MV-4-11 (cell line): ENCODE results near the gene OCSTAMP.
A peak's percentile ranks its signal among the peaks of the same experiment; 100 is the strongest.

Experiments used
- DNase-seq: peaks from one replicate; lab custom pipeline; 2025; lab: John Stamatoyannopoulos, UW

Gene OCSTAMP

DNA sequence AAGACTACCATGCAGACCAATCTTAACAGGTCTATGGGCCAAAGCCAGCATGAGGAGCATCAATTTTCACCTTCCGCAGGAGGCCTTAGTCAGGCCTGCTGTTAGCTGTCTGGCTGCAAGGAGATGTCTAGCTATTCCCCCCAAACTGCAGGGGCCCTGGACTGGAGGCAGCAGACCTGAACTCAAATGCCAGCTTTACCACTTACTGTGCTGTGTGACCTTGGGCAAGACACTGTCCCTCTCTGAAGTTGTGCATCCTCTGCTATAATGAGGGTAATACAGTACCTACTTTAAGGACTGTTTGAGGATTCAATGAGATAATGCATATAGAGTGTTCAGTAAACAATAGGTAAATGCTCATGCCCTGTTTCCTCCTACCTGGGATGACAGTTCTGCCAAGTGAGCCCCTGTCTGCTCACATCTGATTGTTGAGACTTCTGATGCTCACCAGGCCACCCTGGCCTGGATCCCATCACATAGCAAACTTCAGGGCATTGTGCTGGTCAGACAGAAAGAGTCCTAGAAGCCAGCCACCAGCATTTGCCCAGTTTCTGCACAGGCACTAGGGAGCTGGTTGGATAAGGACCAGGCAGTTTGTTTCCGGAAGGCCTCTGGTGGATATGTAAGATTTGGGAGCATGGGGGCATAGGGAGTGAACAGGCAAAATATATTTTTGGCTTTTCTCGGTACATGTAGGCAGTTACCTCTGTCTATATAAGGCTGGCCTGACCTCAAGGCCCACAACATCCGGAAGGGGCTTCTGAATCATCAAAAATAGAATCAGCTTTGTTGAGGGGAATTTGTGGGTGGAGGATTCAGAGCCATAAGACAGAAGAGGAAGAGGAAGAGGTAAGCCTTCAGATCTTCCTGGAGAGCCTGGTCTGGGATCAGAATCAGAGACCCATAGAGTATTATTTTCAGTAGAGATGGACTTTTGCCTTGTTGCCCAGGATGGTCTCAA is 2.3 kb upstream of the OCSTAMP start:
- peak; percentile 99 for DNase-seq

DNA sequence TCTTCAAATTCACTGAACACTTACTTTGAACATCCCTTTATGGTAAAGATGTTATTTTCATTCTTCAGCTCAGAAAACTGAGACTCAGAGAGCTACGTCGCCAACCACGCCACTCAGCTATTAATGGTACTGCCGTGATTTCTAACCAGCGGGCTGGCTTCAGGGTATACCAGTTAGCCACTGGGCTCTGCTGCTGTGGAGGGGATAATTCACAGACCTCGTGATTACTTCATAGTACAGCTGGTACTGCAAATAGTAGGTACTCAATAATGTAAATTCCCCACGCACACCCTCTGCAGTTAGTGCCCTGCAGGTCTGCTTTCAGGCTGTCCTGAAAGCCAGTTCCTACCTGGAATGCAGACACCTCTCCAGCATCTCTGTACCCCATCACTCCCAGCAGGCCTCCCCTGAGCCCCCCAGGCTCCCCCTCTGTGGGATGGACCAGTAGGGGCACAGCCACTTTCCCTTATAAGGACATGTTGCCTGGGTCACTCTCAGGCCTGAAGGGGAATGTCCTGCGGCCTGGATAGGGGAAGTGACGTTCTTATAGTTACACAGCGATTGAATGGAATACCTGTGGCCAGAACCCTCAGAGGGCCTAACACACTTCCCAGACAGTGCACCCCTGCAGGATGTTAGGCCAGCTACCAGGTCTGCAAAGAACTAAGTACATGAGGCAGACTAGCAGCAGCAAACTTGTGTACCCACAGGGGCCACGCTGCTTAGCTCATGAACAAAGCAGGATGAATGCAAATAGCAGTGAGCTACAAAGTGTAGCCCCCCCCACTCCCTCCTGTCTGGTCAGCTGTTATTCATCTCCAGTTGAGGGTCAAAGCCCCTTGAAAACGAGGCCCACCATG is 1.3 kb upstream of the OCSTAMP start:
- DNase-seq, result peak; percentile 63

DNA sequence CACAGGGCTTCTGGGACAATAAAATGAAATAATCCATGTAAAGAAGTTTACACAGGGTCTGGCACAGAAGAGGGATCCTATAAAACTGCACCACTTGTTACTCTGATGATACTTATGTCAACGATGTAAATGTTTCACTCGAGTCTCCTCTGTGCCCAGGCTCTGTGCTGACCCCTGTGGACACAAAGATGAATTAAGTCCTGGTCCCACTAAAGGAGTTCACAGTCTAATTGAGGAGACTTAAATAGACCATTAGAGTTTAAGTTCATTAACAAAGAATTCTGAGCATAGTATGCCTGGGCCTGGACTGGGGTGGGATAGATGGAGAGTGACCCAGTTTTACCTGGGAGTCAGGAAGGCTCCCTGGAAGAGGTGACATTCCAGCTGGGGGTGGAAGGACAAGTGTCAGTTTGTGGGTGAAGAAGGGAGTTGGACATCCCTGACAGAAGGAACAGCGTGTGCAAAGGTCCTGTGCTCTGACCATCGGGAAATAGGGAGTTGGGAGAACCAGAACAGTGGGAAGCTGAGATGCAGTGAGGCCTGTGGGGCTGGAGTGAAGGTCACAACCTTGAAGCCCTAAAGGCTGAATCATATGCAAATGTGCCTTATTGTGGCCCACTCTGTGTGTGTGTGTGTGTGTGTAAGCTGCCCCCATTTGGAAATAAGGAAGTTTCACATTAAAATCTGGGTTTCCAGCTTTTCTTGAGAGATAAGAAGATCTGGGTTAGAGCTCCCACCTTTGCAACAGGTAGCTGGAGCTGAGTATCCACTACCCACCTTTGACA is 1.1 kb downstream of the OCSTAMP start:
- peak; percentile 52 for DNase-seq

DNA sequence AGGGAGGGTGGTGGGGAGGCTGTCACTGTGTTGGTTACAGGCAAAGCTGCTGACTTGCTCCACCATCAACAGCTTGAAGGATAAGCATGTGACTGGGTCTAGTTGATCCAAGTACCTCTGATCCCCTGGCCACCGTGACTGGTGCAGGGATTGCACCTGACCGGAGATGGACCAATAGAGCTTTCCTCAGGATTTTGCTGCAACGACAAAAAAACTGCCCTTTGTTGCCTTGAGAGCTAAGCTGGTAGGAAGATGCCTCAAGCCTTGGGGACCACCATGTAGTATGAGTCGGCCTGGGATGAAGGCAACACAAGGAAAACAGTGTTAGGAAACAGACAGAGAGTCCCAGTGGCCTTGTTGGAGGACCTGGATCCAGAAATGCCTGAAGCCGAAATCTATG is 1.8 kb downstream of the OCSTAMP start:
- DNase-seq, result no peak

DNA sequence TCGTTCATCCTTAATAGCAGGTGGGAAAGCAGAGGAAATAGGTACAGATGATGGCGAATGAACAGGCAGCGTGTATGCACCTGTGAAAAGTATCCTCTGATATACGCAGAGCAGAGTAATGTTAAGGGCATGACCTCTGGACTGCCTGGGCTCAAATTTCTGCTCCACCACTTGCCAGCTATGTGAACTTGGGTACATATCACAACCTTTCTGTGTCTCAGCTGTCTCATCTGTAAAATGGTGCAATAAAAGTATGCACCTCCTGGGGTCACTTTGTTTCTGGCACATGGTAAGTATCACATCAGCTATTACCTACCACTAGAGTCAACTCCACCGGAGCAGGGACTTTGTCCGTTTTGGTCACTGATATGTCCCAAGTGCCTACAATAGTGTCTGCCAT is 2.5 kb downstream of the OCSTAMP start:
- DNase-seq, result no peak

DNA sequence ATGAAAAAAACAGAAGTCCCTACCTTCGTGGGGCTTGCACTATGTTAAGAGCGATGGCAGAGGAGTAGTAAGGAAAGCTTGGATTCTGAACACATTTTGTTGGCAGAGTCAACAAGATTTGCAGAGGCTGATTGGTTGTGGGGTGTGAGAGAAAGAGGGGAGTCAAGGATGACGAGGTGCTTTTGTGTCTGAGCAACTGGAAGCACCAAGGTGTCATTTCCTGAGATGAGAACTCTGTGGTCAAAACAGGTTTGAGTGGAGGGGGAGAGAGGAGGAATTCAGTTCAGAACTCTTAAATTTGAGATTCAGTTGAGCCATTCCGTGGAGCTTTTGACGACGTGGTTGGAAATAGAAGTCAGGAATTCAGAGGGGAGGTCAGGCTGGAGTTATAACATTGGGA is 3.5 kb downstream of the OCSTAMP start:
- DNase-seq, result no peak

DNA sequence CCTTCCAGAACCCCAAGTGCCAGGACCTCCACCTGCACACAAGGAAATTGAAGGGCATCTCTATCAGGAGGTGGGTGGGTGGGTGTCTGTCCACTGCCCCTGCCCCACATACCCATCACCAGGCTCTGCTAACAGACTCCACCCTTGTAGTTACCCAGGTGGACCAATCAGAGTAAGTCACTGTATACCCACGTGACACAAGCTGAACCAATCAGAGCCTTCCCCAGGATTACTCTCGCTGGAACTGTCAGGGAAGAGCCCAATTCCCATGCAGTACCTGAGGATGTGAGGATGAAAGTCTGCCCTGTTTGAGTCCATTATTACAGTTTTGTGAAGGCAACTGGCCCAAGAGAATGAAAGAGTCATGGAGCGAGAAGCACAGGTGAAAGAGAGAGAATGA is 4.2 kb downstream of the OCSTAMP start:
- DNase-seq, result no peak

DNA sequence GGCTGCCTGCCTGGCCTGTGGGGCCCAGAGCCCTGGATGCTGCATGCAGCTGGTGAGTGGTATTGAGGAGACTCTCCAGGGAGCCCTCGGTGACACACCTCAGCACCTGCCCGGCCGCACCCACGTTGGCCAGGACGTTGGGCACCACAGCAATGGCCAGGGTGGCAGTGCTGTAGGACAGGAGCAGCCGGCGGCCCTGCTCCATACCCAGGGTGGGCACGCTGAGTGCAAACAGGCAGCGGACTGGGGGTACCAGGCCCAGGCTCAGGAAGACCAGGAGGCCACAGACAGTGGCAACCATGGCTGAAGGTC is 4.7 kb downstream of the OCSTAMP start:
- no peak for DNase-seq

DNA sequence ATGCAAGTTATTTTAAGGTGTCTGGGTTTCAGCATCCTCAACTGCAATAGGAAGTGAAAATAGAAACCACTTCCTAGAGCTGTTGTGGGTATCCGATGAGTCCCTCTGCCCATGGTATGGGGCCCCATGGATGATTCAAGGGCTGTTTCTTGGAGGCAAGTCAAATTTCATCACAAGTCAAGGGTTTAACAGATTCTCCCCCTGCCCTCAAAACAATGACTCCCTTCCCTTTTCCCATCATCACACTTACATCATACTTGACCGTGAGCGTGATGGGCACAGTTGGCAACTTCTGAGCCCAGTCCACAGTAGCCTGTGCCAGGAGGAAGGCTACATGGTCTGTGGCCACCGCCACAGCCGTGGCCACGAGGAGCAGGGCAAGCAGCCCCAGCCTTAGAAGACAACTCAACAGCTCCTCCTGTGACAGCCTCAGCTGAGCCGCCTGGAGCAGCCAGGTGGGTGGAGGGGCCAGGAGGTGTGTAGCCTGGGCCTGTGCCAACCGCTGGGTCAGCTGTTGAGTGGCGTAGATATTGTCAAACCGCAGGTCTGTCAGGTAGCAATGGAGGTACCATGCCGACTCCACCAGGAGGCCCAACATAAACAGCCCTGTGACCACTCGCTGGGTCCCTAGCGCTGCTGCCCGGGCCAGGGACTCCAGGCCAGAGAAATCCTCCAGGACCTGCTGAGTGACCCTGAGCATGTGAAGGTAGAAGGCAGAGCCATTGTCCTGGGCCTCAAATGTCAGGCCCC is 5.2 kb downstream of the OCSTAMP start:
- DNase-seq, result peak; percentile 100

DNA sequence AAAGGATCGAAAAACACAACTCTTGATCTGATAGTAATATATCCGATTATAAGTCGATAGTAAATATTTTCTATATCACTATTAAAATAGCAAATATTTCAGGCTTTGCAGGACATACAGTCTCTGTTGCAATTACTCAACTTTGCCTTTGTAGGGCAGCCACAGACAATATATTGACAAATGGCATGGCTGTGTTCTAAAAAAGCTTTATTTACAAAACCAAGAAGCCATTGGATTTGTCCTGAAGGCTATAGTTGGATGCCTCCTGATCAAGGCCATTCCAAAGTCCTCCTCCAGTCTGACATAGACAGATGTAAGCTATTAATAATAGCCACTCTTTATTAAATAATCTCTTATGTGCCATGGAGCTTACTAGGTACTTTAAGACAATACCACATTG is 5.9 kb downstream of the OCSTAMP start:
- peak; percentile 78 for DNase-seq

DNA sequence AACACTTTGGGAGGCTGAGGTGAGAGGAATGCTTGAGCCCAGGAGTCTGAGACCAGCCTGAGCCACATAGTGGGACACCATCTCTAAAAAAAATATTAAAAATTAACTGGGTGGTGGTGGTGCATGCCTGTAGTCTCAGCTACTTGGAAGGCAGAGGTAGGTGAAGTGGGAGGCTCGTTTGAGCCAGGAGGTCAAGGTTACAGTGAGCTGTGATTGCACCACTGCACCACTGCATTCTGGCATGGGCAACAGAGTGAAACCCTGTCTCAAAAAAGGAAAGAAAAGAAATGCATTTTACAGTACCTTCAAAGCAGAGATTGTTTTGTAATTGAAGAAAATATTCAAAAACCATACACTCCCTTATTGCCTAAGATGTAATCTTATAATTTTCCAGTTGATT is 6.5 kb downstream of the OCSTAMP start:
- DNase-seq, result no peak

DNA sequence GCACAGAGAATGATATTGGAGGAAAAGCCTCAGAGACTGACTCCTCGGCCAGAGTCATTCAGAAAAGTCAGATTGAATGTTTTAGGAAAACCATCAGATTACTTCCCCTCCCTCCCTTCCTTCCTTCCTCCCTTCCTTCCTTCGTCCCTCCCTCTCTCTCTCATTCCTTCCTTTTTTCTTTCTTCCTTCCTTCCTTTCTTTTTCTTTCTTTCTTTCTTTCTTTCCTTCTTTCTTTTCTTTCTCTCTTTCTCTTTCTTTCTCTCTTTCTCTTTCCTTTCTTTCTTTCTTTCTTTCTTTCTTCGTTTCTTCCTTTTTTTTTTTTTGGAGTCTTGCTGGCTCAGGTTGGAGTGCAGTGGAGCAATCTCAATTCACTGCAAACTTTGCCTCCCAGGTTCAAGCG is 7.4 kb downstream of the OCSTAMP start:
- DNase-seq, result no peak

DNA sequence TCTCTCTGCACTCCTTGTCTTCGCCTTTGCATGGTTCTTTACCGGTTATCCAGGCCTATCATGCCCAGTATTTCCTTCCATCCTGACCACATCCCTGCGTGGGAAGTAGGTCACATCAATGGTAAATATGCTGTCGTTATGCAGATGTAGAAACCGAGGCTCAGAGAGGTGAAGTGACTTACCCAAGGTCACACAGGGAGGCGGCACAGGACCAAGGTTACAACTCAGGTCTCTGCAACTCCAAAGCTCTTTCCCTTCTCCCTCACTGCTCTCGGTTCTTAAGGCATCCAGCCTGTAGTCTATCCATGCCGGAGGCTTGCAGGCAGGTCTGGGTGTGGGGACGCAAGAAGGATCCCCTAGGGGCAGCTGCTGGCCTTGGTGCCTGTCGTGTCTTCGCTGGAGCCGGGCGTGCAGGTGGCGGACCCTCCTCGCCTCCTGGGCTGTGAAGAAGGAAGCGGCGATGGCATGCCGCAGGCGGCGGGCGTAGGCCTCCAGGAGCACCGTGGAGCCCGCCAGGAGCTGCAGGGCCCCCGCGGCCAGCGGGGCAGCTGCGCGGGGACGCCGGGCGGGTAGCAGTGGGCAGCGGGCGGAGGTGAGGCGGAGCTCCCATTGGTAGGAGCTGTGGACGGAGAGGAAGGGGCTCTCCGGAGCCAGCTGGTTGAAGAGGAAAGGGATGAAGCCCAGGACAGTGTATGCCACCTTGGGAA is 9.1 kb downstream of the OCSTAMP start:
- DNase-seq, result no peak

DNA sequence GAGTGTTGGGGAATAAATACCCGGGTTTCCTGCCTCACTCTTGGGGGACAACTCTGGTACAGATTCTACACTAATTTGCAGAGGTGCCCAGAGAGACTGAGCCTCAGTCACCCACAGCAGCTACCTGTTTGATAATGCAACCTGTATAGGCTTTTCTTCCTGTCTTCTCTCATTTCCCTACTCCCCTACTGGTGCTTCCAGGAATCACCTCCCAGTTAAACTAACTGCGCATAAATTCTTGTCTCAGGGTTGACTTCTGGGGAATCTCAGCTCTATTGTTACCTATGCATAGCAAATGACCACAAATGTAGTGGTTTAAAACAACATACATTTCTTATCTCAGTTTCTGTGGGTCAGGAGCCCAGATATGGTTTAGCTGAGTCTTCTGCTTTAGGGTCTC is 11.3 kb downstream of the OCSTAMP start:
- no peak for DNase-seq

DNA sequence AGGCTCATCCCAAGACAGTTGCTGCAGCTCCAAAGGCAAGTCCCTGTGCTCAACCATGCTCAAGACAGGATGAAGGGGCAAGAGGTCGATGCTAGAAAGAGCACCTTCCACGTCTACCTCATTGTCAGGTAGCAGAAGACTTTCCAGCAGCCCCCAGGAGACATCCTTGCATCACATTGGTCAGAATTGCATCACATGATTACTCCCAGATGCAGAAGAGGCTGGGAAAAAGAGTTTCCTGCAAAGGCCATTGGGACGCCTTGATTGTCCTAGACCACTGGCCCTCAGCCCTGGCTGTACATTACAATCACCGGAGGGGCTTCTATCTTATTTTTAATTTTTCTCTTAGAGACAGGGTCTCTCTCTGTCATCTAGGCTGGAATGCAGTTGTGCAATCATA is 19.8 kb downstream of the OCSTAMP start:
- DNase-seq, result no peak

DNA sequence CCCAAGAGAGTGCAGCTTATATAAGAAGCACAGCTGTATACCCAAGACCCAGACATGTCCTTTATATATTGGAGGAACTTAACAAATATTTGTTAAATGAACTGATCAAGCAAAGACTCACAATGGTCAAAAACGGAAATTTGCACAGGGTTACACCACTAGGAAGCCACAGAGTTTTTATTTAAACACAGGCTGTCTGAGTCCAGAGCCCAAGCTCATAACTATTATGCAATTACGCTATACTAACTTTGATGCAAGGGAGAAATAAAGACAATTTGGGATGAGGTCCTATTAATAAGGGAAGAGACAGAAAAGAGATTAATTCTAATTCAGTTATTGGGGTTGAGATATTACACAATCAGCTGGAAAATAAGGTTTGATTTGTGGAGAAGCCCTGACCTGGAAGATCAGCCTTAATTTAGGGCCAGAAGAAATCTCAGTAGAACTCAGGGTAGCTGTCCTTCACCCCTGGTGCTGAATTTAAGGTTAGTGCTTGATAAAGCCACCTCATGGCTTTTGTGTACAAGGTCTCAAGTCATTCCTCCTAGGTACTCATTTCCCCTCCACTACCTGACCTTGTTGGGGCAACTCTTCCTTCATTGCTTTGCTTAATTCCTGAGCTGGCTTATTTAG is 26.6 kb downstream of the OCSTAMP start:
- peak; percentile 4 for DNase-seq

DNA sequence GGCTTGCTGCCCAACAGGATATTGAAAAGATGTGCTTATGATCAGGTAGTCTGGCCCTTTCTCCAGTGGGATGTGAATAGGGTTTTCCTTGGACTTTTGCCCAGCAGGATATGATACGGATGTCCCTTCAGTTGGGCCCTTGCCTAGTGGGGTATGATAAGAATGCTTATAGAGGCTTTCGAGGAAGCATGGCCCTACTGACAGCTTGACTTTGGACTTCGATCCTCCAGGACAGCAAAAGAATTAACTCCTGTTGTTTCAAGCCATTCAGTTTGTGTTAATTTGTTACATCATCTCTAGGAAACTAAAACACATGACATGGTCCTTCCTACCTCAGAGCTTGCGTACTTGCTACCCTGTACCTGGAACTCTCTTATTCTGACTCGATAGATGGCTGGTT is 27.3 kb downstream of the OCSTAMP start:
- DNase-seq, result no peak

DNA sequence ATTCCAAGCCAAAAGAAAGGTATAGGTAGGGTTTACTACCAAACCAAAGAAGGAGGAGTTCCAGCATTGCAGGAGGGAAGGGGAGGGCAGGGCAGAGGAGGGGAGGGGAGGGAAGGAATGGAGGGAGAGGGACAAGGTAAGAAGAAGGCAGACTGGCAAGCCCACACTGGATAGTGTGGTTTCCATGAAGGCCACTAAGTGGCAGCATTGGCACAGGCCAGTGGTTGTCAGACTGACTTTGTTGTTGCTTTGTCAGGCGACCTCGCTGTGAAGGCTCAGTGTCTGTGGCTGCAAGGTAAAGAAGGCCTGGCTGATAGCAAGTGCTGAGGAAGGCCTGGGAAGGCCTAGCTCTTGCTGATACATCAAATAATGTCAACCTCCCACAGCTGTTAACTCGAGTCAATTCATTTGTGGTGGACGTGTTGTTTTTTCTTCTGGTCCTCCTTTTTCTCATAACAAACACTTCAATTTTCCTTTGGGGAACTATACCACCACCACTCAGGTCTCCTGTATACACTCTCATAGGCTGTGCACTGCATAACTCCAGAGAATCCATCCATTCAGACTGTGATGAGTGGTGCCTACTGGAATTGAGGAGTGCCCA is 29.4 kb downstream of the OCSTAMP start:
- DNase-seq, result peak; percentile 59

DNA sequence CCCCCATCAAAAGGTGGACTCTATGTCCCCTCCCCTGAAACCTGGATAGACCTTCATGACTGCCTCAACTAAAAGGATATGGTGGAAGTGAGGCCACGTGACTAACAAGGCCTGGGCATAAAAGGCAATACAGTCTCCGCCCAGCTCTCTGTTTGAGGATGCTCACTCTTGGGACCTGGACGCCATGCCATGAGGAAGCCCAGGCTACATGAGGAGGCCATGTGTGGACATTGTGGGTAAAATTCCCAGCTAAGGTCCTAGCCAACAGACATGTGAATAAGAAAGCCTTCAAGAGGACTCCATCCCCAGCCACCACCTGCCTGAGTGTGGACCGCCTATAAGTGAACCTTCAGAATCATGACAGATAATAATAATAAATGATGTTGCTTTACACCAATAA is 29.9 kb downstream of the OCSTAMP start:
- DNase-seq, result no peak

DNA sequence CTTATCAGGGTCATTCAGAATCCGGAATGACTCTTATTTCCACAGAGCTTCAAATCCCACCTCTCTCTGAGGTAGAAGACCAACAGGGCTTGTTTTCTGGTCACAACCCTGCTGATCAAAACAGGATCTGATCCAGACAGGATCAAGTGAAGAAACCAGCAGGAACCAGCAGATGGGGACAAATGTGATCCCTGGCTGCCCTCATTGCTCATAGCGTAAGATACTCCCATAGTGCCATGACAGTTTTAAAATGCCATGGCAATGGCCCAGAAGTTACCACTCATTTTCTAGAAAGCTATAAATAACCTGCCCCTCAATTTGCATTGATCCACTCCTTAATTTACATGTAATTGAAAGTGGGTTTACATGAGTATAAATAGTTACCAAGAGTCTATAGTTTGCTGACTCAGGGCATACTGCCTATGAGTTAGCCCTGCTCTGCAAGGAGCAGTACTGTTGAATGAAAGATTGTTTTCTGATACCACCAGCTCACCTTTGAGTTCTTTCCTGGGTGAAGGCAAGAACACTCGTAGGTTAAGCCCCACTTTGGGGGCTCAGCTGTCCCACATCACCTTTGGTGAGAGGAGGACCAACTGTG is 30.9 kb downstream of the OCSTAMP start:
- DNase-seq, result no peak
